ENCODE data around the gene ITPRID2.

- TF ChIP-seq POLR2A (IDR thresholded peaks at IDR 0.05; ENCODE audit: low read length) (peak; percentile 57), GATA1 (IDR thresholded peaks at IDR 0.05; ENCODE audit: low read depth, low read length) (no peak)
Measured at GRCh38 chr2:181891966-181892798, 652 bp downstream of the ITPRID2 start.

All from erythroblast (primary cell).